K562 (cell line): Measurements from ENCODE around the gene AP2S1. TPM values are rescaled to one million over a fixed set of nuclear protein-coding genes. Genes with fewer than 3 reads are reported as not detected.
A peak's percentile ranks its signal among the peaks of the same experiment; 100 is the strongest.

Experiments
- ASH1L ChIP-seq: fragments of 450-650 bp; IDR thresholded peaks from 2 replicates; pipeline ENCODE4 v1.6.1; 2018; ENCODE audit warnings: borderline replicate concordance, mild to moderate bottlenecking, low read depth; ENCODE audit not compliant: partially characterized antibody
- CCNT2 ChIP-seq: IDR thresholded peaks from 2 replicates; pipeline ENCODE4 v1.6.1; 2011; ENCODE audit warnings: borderline replicate concordance, low read depth, mild to moderate bottlenecking, moderate library complexity, mixed read lengths, low read length; ENCODE audit not compliant: insufficient read length; ENCODE audit errors: extremely low read depth
- E4F1 ChIP-seq: fragments of 250-450 bp; sonication (Bioruptor Pico); IDR thresholded peaks from 2 replicates; pipeline ENCODE4 v1.5.0; 2021; ENCODE audit warnings: mild to moderate bottlenecking, borderline replicate concordance
- HDAC3 ChIP-seq: fragments of 450-650 bp; IDR thresholded peaks from 2 replicates; pipeline ENCODE4 v1.6.1; 2018; ENCODE audit warnings: borderline replicate concordance, mild to moderate bottlenecking, moderate library complexity; ENCODE audit not compliant: partially characterized antibody
- HES1 ChIP-seq: fragments of 450-650 bp; IDR thresholded peaks from 2 replicates; pipeline ENCODE4 v1.6.1; 2016; ENCODE audit warnings: low read depth, mild to moderate bottlenecking, moderate library complexity
- HMG20B ChIP-seq: fragments of 250-450 bp; sonication (Bioruptor Pico); IDR thresholded peaks from 2 replicates; pipeline ENCODE4 v1.5.0; 2021; ENCODE audit warnings: mild to moderate bottlenecking
- HNRNPLL ChIP-seq: fragments of 200-400 bp; formaldehyde crosslinking; IDR thresholded peaks from 2 replicates; pipeline ENCODE4 v1.6.1; 2017; ENCODE audit warnings: low read length, low read depth, mild to moderate bottlenecking; ENCODE audit not compliant: poor library complexity, severe bottlenecking
- IRF1 ChIP-seq: sonication (generic); formaldehyde crosslinking; IDR thresholded peaks from 2 replicates; pipeline ENCODE4 v1.8.0; 2022; ENCODE audit warnings: missing genetic modification reagents, mild to moderate bottlenecking, borderline replicate concordance
- MAFK ChIP-seq: IDR thresholded peaks from 2 replicates; pipeline ENCODE4 v1.6.1; 2011; ENCODE audit warnings: low read length, improper control_type of control experiment
- NR2C1 ChIP-seq, 2 experiments: fragments of 450-650 bp; IDR thresholded peaks; 2 replicates each; pipeline ENCODE4 v1.6.1; 2017; ENCODE audit warnings: mild to moderate bottlenecking in 2 of 2, antibody characterized with exemption in 1 of 2, inconsistent platforms in 1 of 2, missing compliant biosample characterization in 1 of 2, missing genetic modification characterization in 1 of 2
- RBM25 ChIP-seq: fragments of 200-400 bp; formaldehyde crosslinking; IDR thresholded peaks from 2 replicates; pipeline ENCODE4 v1.6.1; 2018; ENCODE audit warnings: low read length, low read depth, moderate library complexity; ENCODE audit not compliant: severe bottlenecking
- SP1 ChIP-seq: sonication (generic); formaldehyde crosslinking; IDR thresholded peaks from 2 replicates; pipeline ENCODE4 v1.8.1; 2022; ENCODE audit warnings: mild to moderate bottlenecking, missing genetic modification reagents
- SRSF3 ChIP-seq: fragments of 200-400 bp; formaldehyde crosslinking; IDR thresholded peaks from 2 replicates; pipeline ENCODE4 v1.6.1; 2016; ENCODE audit warnings: mild to moderate bottlenecking, low read length, moderate library complexity; ENCODE audit not compliant: insufficient read depth
- THAP12 ChIP-seq: fragments of 250-450 bp; sonication (Bioruptor Pico); IDR thresholded peaks from 2 replicates; pipeline ENCODE4 v1.9.0; 2021; ENCODE audit warnings: mild to moderate bottlenecking, inconsistent platforms
- TSC22D4 ChIP-seq: fragments of 450-650 bp; IDR thresholded peaks from 2 replicates; pipeline ENCODE4 v1.6.1; 2016; ENCODE audit warnings: missing genetic modification characterization, missing biosample characterization, control low read depth
- ZNF140 ChIP-seq: fragments of 250-450 bp; sonication (Bioruptor Pico); IDR thresholded peaks from 2 replicates; pipeline ENCODE4 v1.8.0; 2021; ENCODE audit warnings: moderate library complexity, mild to moderate bottlenecking, inconsistent platforms
- ZNF77 ChIP-seq: fragments of 250-450 bp; sonication (Bioruptor Pico); IDR thresholded peaks from 2 replicates; pipeline ENCODE4 v1.5.0; 2020
- polyA plus RNA-seq, 8 experiments: library from polyadenylated mRNA; depleted of rRNA in 4 of 8; stranded (reverse) in 5 of 8; unstranded in 3 of 8; fragments of >200 nt; fragmentation: Nextera tagmentation in 2 of 8; fragmentation: Illumina TruSeq in 1 of 8; extraction: Ambion mirVana in 2 of 8; extraction: Trizol in 1 of 8; gene quantifications; 2 replicates each; pipeline versions ENCODE4 v1.2.1 to v1.2.3, GENCODE V29; 2011 to 2014; ENCODE audit warnings: inconsistent platforms in 1 of 8, missing spikeins in 1 of 8
- total RNA-seq, 7 experiments: library from RNA; depleted of rRNA in 6 of 7; stranded (reverse); fragments of >200 nt in 6 of 7; fragmentation: Illumina TruSeq in 2 of 7; extraction: Trizol in 2 of 7; gene quantifications; 2 replicates each; pipeline versions ENCODE4 v1.2.1 to v1.2.3, GENCODE V29; 2011 to 2021; ENCODE audit warnings: low replicate concordance in 1 of 7

Gene AP2S1
- total and polyA plus RNA-seq, 9 of the 15 experiments (the other 6 are each of a cell fraction or from before 2014, with no cell fraction given), result 32.4 to 294 (median 136) TPM

- TF ChIP-seq SP1 (peak; percentile 98), E4F1 (no peak), HMG20B (CRISPR knock-in tag) (no peak), ZNF77 (CRISPR knock-in tag) (no peak), SRSF3 (no peak), NR2C1 (IDR thresholded peaks at IDR 0.05) (no peak), NR2C1 (tag; IDR thresholded peaks at IDR 0.05) (no peak), THAP12 (peak; percentile 97), IRF1 (CRISPR knock-in tag) (no peak), RBM25 (peak; percentile 91), CCNT2 (no peak), ASH1L (peak; percentile 73), HES1 (no peak), HDAC3 (no peak), TSC22D4 (tag) (no peak), ZNF140 (CRISPR knock-in tag) (no peak), MAFK (no peak), HNRNPLL (peak; percentile 88)
Measured at GRCh38 chr19:46860125-46860845, 9.6 kb upstream of the AP2S1 start (continued).
